ENCODE measurements around the gene LCE2C.

- TF ChIP-seq EZH2 (IDR thresholded peaks at IDR 0.05; ENCODE audit: borderline replicate concordance, low read length): no peak
- no peak for TF ChIP-seq CTCF (IDR thresholded peaks at IDR 0.05; ENCODE audit: low read length)
These were observed 31.1 kb upstream of the LCE2C start for GRCh38 chr1:152643945-152644344.

Data from OCI-LY1 (cell line).